ENCODE data around the gene SELPLG.

GRCh38 chr12:108640802-108641445 is 7.2 kb upstream of the SELPLG start:
- no peak for TF ChIP-seq CTCF (IDR thresholded peaks at IDR 0.05)
- no peak for TF ChIP-seq EP300 (IDR thresholded peaks at IDR 0.05)
- TF ChIP-seq POLR2A (IDR thresholded peaks at IDR 0.05) = no peak

All from stomach (tissue), 4 donors.